NCI-H128 (cell line): Measurements from ENCODE around the gene PSME3.

Experiments used
- DNase-seq: peaks from one replicate; lab custom pipeline; 2025; ENCODE audit not compliant: unreplicated experiment; lab: John Stamatoyannopoulos, UW

Gene PSME3

GRCh38 chr17:42814633-42815399, 18.4 kb upstream of the PSME3 start:
- no peak for DNase-seq

- DNase-seq: no peak
Measured at GRCh38 chr17:42817866-42818265, 15.3 kb upstream of the PSME3 start.

GRCh38 chr17:42818379-42818778, 14.8 kb upstream of the PSME3 start:
- no peak for DNase-seq

GRCh38 chr17:42819939-42820535, 13.2 kb upstream of the PSME3 start:
- no peak for DNase-seq

- no peak for DNase-seq
Measured at GRCh38 chr17:42821176-42821575, 12.0 kb upstream of the PSME3 start.

GRCh38 chr17:42827472-42827871, 5.7 kb upstream of the PSME3 start:
- no peak for DNase-seq

- DNase-seq: no peak
Measured at GRCh38 chr17:42830971-42831370, 2.2 kb upstream of the PSME3 start.

GRCh38 chr17:42832213-42832933, 824 bp upstream of the PSME3 start:
- no peak for DNase-seq

- DNase-seq: no peak
Measured at GRCh38 chr17:42833767-42834422, 698 bp downstream of the PSME3 start.

GRCh38 chr17:42835732-42836131, 2.5 kb downstream of the PSME3 start:
- no peak for DNase-seq

- DNase-seq: no peak
Measured at GRCh38 chr17:42841975-42842685, 8.9 kb downstream of the PSME3 start.

GRCh38 chr17:42843358-42843934, 10.2 kb downstream of the PSME3 start:
- no peak for DNase-seq

GRCh38 chr17:42844271-42844670, 11.1 kb downstream of the PSME3 start, which contains the start of gene AOC2:
Gene AOC2, plus strand, starts transcription at chr17:42844580. Its CDS starts 47 bp downstream, at chr17:42844627.
- no peak for DNase-seq

- DNase-seq: no peak
Measured at GRCh38 chr17:42844761-42845555, 11.8 kb downstream of the PSME3 start.

- no peak for DNase-seq
Measured at GRCh38 chr17:42845556-42845917, 12.3 kb downstream of the PSME3 start.

- DNase-seq: no peak
Measured at GRCh38 chr17:42845918-42846593, 12.9 kb downstream of the PSME3 start.

GRCh38 chr17:42846594-42847280, 13.5 kb downstream of the PSME3 start:
- DNase-seq: no peak

GRCh38 chr17:42848093-42848492, 14.9 kb downstream of the PSME3 start:
- no peak for DNase-seq

- no peak for DNase-seq
Measured at GRCh38 chr17:42849031-42849430, 15.8 kb downstream of the PSME3 start.
